Glomerular endothelial cell (primary cell): ENCODE data around the gene PTGDS. TPM values are rescaled to one million over a fixed set of nuclear protein-coding genes. Genes with fewer than 3 reads are reported as not detected.
A peak's percentile ranks its signal among the peaks of the same experiment; 100 is the strongest.

Source experiments
- DNase-seq: peaks from one replicate; pipeline ENCODE4 v3.0.0-alpha.2; 2011; ENCODE audit warnings: low read depth, low spot score; ENCODE audit errors: extremely low read depth
- total RNA-seq: library from RNA; depleted of rRNA; stranded (reverse); fragments of >200 nt; gene quantifications from 2 replicates; pipeline ENCODE4 v1.2.3, GENCODE V29; 2015

PTGDS gene
- total RNA-seq: not detected in 2 replicates

DNA sequence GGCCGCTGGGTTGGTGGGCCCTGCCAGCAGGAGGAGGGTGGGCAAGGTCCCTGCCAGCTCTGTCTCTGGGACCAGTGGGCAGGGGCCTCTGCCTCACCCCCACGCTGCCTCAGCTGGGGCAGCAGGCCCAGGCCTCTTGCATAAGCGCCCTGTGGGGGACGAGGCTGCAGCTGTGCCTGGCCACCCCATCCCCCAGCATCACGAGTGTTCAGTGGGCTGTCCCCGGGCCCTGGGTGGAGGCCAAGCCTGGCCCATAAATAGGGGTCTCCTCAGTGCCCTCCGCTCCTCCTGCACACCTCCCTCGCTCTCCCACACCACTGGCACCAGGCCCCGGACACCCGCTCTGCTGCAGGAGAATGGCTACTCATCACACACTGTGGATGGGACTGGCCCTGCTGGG is at the start of gene PTGDS:
PTGDS (plus strand) TSS at position 282 of the 400 bp plus-strand sequence; CDS start at position 357, 75 bp downstream.
- DNase-seq: no peak

DNA sequence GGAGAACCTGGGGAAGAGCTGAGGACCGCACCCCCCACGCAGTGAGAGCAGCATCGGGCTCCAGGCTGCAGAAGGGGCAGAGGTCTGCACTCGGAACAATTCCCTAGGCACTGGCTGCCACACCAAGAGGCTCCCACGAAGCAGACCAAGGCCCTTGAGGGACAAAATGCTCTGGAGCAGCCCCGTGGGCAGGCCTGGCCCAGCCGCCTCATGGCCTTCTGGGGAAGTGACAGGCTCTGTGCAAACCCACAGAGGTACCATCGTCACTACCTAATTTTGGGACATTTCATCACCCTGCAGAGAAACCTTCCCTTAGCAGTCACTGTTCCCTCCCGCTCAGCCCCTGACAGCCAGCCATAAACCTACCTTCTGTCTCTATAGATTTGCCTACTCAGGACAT is 48.7 kb upstream of the PTGDS start:
- no peak for DNase-seq

DNA sequence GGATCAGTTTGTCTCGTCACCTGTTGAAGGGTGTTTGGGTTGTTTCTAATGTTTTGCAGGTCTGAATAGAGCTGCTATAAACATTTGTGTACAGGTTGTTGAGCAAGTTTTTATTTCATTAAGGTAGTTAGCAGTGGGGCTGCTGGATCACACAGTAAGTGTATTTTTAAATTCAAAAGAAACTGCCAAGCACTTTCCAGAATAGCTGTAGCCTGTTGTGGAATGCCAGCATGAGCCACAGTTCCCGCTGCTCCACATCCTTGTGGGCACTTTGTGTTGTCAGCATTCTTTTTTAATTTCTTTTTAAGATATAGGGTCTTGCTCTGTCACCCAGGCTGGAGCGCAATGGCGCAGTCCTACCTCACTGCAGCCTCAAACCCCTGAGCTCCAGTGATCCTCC is 47.3 kb upstream of the PTGDS start:
- DNase-seq: no peak

DNA sequence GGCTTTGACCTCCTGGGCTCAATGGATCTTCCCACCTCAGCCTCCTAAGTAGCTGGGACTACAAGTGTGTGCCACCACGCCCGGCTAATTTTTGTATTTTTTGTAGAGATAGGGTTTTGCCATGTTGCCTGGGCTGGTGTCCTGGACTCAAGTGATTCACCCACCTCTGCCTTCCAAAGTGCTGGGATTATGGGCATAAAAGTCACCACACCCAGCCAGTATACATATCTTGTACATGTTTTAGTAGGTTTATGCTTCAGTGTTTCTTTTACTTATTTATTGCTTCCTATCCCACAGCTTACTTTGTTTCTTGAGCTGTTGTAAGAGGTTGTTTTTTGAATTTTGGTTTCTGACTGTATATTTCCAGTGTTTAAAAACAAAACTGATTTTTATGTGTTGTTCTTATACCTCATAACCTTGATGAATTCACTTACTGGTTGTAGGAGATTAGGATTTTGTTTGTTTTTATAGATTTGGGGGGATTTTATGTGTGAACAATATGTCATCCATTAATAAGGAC is 45.6 kb upstream of the PTGDS start:
- DNase-seq: no peak

DNA sequence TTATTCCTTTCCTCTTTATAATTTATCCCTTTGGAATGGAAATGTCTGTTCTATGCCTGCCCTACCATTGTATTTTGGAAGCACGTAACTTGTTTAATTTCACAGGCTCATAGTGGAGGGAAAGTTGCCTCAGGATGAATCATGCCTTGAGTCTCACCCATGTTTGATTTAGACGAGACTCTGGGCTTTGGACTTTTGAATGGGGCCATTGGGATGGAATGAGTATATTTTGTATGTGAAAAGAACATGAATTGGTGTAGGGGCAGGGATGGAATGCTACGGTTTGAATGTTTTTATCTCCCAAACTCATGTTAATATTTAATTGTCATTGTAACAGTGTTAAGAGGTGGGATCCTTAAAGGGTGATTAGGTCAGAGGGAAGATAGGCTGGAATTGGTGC is 43.0 kb upstream of the PTGDS start:
- DNase-seq: no peak

DNA sequence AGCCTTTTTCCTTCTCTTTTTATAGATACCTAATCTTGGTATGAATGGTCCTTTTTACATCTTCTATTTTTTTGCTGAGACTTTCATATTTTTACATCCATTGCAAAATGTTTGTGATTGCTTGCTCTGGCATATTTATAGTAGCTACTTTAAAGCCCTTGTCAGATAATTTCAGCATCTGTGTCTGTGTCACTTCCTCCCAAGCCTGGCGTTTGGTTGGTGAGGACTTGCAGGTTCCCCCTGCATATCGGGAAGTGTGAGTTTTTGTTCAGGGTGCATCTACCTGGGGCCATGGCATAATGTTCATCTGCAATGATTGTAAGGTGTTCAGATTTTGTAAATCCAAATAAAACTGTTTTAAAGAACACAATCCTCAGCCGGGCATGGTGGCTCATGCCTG is 41.7 kb upstream of the PTGDS start:
- DNase-seq: no peak

DNA sequence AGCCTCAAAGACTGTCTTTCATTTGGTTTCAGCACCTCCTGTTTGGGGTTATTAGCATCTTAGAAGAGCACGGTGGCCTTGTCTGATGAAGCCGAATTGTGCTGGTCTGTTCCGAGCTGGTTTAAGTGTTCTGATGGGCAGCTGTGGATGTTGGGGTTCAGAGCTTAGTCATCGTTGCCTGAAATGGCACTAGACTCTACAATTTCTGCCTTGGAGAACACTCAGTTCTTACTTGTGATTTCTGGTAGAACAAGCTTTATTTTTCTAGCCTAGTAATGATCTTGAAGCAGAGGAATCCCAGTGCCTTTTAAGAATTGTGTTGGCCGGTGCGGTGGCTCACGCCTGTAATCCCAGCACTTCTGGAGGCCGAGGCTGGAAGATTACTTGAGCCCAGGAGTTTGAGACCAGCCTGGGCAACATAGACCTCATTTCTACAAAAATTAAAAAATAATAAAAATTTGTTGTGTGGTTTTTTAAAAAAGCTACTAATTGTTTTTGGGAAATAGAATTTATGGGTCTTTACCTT is 40.6 kb upstream of the PTGDS start:
- DNase-seq: no peak

DNA sequence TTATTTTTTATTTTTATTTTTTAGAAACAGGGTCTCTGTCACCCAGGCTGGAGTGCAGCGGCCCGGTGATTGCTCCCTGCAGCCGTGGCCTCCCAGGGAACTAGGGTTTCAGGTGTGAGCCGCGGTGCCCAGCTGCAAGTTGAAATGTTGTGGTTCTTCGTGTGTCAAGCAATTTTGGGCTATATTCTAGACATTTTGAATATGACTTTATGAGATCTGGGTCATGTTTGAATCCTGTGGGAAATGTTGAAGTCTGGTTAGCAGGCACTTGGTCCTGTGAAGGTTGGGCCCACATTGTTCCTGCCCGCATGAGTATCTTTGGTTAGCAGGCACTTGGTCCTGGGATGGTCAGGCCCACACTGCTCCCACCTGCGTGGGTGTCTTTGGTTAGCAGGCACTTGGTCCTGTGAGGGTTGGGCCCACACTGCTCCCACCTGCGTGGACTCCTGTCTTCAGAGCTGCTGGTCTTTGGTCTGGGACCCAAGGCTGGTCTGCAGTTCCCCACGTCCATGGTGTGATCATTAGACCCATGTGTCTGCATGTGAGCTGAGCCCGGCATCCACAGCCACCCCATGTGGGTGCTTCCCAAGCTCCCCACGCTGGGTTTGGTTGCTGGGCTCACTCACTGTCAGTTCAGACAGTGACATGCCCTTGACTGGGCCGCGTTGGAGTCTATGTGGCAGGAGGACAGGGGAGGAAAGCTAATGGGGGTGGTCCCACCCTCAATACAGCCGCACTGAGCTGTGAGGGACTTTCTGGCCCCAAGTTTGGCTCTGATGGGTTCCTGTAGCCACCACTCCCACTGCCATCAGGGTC is 39.9 kb upstream of the PTGDS start:
- DNase-seq: no peak

DNA sequence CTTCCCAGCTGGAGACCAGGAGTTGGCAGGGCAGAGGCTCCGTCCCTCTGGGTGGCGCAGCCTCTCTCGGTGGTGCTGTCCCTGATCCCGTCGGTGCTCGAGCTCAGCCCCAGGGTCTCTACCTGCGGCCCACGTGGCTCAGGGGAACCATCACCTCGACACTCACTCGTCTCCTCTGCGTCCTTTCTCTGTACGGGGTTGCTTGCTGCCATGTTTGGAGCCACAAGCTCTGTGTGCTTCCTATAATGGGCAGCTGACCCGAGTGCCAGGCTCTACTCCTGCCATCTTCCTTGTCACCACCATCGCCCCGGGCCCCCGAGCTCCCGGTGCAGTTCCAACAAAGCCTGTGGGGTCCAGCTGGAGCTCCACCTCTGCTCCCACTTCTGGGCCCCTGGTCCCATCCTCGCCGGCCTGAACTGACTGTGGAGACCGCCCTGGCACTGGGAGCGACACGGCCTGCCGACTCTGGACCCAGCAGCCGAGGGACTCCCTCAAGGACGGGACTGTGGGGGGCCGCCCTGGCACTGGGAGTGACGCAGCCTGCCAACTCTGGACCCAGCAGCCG is 37.8 kb upstream of the PTGDS start:
- no peak for DNase-seq

DNA sequence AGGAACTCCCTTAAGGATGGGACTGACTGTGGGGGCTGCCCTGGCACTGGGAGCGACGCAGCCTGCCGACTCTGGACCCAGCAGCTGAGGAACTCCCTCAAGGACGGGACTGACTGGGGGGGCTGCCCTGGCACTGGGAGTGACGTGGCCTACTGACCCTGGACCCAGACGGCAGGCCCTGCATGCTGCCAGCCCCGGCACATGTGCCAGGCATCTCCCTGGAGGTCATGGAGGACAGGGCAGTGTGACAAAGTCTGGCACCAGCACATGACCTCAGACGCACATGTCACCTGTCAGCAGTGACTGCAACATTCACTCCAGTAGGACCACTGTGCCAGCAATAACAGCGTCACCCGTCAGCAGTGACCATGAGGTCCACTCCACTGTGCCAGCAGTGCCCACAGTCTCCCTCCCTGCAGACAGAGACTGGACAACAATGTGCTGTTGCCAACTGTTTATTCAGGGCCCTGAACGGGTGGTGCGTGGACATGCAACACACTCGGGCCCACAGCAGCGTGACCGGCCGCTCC is 37.2 kb upstream of the PTGDS start:
- DNase-seq: no peak

DNA sequence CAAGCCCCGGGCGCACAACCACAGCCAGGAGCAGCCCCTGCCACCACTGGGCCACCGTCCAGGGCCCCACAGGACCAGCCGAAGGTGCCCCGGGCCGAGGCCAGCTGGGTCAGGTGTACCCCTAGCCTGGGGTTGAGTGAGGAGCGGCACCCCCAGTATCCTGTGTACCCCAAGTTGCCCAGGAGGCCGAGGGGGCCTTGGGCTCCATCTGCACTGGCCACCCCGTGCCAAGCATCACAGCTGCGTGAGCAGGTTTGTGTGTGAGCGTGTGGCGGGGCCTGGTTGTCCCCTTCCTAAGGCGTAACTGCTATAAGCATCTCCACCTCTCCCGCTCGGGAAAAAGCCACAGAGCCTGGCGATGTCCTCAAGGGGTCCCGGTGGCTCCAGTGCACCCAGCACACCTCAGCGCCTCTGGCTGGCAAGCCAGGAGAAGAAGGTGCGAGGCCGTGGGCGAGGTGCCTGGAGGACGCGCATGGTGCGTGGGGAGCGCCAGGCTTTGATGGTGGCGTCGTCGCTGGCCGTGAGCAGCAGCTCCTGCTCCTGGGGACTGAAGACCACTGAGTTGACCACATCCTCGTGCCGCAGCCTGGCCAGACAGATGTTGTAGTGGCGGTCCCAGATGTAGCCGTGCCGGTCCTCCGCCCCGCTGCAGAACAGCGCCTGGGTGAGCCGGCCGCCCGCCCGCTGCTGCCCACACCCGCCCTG is 36.6 kb upstream of the PTGDS start:
- no peak for DNase-seq

DNA sequence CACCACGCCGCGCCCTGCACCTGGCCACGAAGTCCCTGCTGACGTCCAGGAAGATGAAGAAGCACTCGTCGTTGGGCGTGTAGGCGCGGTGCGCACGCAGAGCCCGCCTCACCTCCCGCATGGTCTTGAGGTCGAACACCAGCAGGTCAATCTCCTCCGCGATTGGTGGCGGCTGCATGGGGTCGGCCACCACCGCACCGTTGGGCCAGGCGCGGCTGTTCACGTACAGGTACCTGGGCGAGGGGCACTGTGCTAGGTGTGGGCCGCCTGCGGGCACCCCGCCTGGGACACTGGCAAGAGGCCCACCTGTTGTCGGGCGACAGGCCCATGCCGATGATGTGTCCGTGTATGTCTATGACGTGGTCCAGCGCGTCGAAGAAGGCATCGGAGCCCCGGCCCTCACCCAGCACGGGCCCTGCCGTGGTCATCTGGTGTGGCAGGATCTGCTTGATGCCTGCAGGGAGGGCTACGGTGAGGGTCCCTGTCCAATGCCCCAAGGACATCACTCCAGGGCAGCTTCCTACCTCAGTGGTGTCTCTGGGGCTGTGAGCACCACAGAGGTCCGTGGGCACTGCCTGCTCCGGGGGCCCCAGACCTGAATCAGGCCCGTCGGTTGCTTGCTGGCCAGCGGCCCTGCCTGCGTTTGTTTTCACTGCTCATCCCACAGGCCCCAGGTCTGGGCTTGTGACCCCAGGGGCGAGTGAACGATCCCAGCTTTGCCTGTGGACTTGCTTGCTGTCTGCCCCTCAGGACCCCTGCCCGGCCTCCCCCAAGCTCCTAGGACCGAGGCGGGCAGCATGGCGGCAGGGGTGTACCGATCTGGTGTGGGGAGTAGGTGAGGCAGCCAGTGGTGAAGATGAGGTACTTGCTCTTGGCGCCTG is 35.8 kb upstream of the PTGDS start:
- DNase-seq: no peak

DNA sequence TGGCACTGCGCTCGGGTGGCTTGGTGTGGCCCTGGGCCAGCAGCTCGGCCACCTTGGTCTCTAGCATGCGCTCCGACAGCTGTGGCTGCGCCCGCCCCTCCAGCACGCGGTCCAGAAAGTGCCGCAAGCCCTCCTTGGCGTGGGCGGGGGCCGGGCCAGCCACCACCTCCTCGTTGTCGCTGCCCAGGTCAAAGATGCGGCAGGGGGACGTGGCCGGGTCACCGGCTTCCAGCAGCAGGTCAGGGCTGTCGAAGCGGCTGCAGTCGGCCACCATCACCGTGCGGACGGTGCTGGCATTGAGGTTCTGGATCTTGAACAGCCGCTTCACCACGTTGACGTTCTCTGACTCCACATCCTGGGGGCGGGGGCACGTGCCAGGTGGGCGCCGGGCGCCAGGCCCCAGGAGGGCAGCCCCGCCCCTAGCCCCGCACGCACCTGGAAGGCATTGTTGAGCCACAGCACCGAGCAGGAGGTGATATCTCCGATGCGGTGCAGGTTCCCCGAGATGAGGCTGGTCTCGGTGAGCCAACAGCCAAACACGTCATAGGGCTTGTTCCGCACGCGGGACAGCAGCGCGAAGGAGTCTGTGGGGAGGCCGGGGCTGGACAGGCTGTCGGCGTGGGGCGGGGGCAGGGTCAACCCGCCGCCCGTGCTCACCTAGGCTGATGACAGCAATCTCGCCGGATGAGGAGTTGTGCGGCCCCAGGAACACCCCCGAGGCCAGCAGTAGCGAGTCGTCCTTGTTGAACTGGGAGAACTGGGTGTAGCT is 35.0 kb upstream of the PTGDS start:
- no peak for DNase-seq

DNA sequence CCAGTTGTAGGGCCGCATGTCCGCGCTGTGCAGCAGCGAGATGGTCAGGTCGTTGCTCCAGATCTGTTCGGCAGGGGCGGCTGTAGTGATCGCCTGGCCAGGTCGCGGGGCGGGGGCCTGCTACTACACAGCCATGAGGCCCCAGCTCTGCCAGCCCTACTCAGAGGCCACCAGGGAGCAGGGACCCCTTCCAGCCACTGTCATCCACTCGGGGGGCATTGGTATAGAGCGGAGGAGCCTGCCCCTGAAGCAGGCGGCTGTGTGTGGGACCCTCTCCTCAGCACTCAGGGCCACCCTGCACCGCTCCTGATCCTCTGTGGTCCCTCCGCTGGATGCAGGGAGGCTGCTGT is 34.4 kb upstream of the PTGDS start:
- DNase-seq: no peak

DNA sequence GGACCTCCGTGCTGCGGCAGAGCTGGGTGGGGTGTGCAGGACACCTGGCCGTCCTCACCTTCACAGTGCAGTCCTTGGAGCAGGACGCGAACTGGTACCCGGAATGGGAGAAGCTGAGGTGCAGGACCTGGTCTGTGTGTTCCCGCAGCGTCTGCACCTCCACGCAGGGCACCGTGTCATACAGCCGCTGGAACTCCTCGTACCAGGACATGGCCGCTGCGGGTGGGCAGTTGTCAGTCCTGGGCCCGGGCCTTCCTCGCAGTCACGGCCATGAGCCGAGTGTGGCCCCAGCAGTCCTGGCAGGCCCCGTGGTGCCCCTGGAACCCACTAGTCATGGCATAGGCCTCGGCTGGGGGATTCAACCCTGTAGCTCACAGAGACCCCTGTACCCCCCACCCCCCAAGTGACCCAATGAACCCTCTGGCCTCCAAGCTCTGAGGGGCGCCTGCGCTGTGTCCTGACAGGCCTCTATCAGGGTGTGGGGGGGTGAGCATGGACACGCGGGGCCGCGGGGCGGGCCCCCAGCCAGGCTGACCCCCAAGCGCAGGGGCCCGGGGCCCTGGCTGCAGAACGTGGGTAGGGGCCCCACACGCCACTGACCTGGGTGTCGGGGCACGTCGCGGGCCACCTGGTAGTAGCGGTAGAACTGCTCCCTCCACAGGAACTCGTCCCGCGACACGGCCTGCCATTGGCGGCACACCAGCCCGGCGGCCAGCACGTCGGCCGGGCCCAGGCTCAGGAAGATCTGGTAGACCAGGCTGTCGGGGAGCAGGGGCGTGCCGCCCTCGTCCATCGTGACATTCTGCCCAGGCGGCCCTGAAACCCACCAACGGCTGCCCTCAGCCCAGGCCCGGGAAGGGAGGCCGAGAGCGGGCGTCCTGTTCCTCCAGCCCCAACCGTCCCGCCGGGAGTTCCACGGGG is 33.8 kb upstream of the PTGDS start:
- no peak for DNase-seq

DNA sequence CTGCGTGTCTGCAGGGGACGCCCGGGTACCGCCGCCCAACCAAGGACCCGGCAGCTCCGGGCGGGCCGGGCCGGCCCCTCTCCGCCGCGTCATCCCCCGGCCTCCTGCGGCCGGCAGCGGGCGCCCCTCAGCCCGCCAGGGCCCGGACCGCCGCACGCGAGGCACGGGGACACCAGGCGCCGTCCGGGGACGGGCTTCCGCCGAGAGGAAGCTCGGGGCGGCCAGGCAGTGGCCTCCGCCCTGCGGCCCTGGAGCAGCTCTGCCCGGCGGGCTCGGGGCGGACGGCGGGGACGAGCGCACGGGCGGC is 33.1 kb upstream of the PTGDS start:
- DNase-seq: no peak

DNA sequence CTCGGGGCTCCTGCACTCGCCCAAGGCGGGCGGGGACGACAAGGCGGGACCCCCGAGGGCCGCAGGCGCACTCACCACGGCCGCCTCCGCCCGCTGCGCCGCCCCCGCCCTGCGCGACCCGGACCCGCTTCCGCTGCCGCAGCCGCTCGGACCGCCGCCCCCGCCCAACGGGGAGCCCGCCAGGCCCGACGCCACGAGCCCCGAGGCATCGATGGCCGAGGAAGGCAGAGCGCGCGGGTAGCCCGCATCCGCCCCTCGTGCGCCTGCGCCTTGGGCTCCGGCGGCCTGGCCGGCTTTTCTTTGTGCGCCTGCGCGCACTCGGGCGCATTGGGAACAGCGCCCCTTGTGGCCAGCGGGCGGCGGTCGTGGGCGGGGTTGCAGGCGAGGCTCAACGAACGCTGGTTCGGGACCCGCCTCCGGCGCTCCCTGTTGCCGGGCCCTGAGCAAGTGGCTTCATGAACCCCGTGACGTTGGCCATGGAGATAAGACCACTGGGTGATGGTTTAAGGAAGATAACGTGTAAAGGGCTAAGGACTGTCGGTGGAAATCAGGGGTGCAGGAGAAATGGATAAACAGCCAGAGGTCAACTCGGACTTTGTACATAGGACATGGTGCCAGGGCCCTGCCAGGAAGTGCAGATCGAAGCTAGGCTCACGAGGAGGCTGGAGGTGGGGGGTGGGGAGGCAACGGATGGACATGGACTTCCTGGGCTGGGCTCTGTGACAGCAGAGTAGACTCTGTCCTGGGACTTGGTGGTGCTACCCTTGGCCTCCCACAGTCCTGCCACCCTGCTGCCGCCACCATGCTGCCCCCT is 32.6 kb upstream of the PTGDS start, which contains the start of the genes C8G and FBXW5:
C8G (plus strand) TSS at position 725 of the 814 bp plus-strand sequence; CDS start at position 803, 78 bp downstream.
FBXW5 (minus strand) TSS at position 220 of the 814 bp plus-strand sequence. CDS start 655 bp downstream, outside the sequence.
- DNase-seq: peak; percentile 20
